Stimulated activated CD8-positive, alpha-beta memory T cell treated with anti-CD3 and anti-CD28 coated beads, Interleukin-4, amount 100 ng/mL, for 24 hours (primary cell): Measurements from ENCODE around the gene GOLGA2.
A peak's percentile ranks its signal among the peaks of the same experiment; 100 is the strongest.
"Not testable (repeated sequence)": the region's sequence is repeated elsewhere in the genome, so short reads cannot be mapped to it uniquely, and the experiment has no call there.

ENCODE experiments used
- DNase-seq: peaks from one replicate; pipeline ENCODE4 v3.0.0-alpha.2; 2020; ENCODE audit warnings: low read depth

GOLGA2 gene

GRCh38 chr9:128233817-128234406 is 41.9 kb downstream of the GOLGA2 start:
- DNase-seq: no peak

GRCh38 chr9:128232528-128233428 is 43.0 kb downstream of the GOLGA2 start:
- DNase-seq: no peak

- DNase-seq: no peak
Observed at GRCh38 chr9:128231638-128232527, 43.9 kb downstream of the GOLGA2 start.

- not testable (repeated sequence) for DNase-seq
Observed at GRCh38 chr9:128230897-128231296, 44.9 kb downstream of the GOLGA2 start.

GRCh38 chr9:128226412-128226801 is 49.4 kb downstream of the GOLGA2 start:
- no peak for DNase-seq

GRCh38 chr9:128225770-128226411 is 49.9 kb downstream of the GOLGA2 start:
- DNase-seq: no peak

GRCh38 chr9:128224877-128225276 is 50.9 kb downstream of the GOLGA2 start:
- DNase-seq: no peak

GRCh38 chr9:128222880-128223670 is 52.7 kb downstream of the GOLGA2 start:
- DNase-seq: no peak

GRCh38 chr9:128222026-128222425 is 53.8 kb downstream of the GOLGA2 start:
- DNase-seq: no peak

- no peak for DNase-seq
Observed at GRCh38 chr9:128219831-128220230, 56.0 kb downstream of the GOLGA2 start.

- peak; percentile 87 for DNase-seq
Observed at GRCh38 chr9:128218518-128219389, 57.1 kb downstream of the GOLGA2 start.

GRCh38 chr9:128218172-128218517 is 57.7 kb downstream of the GOLGA2 start:
- no peak for DNase-seq

GRCh38 chr9:128216781-128217553 is 58.8 kb downstream of the GOLGA2 start:
- DNase-seq: no peak

- DNase-seq: no peak
Observed at GRCh38 chr9:128215491-128216409, 60.1 kb downstream of the GOLGA2 start.

GRCh38 chr9:128214571-128215490 is 61.0 kb downstream of the GOLGA2 start:
- DNase-seq: no peak

- DNase-seq: no peak
Observed at GRCh38 chr9:128213746-128214497, 61.9 kb downstream of the GOLGA2 start.

- no peak for DNase-seq
Observed at GRCh38 chr9:128211981-128212281, 63.9 kb downstream of the GOLGA2 start.
